Hematopoietic multipotent progenitor cell treated with erythropoietin and hydrocortisone succinate and interleukin-3 and kit ligand, for 8 days (in vitro differentiated cells): Measurements from ENCODE around the gene SOCS1.

Experiments
- DNase-seq: peaks from one replicate; pipeline ENCODE4 v3.0.0-alpha.2; 2015

SOCS1 gene

DNA sequence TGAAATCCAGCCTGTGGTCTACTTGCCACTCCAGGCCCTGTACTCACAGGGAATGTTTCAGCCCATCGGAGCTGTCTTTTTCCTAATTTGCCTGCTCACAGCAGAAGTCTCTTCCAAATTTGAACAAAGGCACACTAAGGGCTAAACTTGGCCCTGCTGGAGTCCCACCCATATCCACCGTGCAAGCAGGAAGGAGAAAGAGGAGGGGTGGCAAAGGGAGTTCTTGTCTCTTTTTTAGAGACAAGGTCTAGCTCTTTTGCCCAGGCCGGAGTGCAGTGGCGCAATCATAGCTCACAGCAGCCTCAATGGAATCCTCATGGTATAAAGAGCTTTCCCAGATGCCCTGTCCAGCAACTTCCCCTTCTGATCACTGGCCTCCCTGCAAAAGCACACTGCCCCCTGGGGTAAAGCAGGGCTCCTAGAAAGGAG, 27.8 kb upstream of the SOCS1 start:
- DNase-seq, result no peak

DNA sequence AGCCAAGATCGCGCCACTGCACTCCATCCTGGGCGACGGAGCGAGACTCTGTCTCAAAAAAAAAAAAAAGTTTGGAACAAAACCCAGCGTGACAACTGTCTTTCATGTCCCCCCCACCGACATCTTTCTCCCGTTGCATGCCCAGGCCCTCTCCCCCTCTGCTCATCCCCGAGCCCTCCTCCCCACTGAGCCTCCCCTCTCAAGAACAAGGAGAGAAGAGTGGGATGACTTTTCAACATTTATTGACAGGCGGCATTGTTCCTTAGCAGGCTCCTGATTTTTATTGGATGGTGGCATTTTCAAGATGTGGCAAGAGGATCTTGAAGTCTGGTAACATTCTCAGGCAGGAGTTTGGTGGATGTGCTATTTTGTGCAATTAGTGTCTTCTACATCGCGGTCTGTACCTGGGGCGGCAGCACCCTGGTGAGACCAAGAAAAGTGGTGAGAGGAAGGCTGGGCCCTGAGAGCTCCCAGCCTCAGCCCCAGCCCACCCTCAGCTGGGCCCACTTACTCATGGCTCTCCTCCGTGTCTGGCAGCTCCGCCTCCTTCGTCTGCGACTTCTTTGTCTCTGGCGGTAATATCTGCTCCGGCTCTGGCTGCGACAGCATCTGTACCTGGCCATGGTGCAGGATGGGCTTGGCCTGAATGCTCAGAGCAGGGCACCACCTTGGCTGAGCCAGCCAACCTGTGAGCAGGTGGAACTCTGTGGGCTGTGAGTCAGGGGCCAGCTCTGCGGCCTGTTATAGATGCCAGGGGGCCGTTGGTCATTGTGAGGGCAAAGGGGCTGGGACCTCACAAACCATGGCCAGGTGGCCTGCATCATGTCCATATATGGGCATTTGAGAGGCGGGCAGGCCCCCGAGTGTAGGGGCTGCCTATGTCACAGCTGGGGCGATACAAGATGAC, 24.9 kb upstream of the SOCS1 start, which contains the start of gene PRM1:
TSS of gene PRM1 (minus strand) at position 715 of the 907 bp plus-strand sequence. CDS start at position 623, 92 bp downstream.
- DNase-seq, result no peak

DNA sequence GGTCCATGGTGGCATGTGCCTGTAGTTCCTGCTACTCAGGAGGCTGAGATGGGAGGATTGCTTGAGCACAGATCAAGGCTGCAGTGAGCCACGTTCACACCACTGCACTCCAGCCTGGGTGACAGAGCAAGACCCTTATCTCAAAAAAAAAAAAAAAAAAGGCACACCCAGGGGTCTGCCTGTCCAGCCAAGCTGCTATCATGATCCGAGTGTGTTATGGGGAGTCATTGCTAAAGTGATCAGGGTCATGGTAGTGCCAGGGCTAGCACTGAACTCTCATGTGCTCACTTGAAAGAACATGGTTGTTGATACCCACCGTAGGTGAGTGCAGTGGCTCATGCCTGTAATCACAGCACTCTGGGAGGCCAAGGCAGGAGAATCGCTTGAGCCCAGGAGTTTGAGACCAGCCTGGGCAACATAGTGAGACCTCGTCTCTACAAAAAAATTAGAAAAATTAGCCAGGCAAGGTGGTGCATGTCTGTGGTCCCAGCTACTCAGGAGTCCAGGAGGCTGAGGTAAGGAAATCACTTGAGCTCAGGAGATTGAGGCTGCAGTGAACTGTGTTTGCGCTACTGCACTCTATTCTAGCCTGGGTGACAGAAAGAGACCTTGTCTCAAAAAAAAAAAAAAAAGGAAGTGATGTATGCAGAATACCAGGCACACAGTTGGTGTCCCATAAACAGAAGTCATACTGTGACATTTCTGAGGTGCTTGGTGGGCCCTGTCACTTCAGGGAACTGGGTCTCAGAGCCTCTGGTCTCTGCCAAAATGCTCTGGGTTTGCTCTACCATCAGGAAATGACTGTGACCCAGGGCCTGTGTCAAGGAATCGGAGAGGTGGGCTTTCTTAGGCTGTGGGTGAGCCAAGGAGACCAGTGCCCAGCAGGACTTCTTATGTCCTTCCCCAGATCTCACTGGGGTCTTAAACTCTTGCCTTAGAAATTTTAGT, 23.0 kb upstream of the SOCS1 start:
- DNase-seq, result no peak

DNA sequence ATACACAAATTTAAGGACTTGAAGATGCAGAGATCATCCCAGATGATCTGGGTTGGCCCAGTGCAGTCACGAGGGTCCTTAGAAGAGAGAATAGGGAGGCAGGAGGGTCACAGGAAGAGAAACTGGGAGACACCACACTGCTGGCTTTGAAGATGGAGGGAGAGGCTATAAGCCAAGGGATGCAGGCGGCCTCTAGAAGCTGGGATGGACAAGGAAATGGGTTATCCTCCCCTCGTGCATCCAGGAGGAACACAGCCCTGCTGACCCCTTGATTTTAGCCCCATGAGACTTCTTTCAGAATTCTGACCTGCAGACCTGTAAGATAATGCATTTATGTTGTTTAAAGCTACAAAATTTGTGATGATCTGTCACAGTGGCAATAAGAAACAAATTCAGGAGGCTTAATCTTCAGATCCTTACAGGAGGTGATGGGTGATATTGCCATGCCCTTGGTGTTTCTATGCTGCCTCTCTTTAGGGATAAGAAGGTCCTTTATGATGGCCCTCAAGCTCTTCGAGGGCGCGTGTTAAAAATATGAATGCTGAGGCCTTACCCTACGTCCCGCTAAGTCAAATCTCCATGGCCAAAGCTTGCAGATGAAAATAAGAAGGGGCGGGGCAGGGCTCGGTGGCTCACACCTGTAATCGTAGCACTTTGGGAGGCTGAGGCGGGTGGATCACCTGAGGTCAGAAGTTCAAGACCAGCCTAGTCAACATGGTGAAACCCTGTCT, 21.8 kb upstream of the SOCS1 start:
- DNase-seq, result no peak

DNA sequence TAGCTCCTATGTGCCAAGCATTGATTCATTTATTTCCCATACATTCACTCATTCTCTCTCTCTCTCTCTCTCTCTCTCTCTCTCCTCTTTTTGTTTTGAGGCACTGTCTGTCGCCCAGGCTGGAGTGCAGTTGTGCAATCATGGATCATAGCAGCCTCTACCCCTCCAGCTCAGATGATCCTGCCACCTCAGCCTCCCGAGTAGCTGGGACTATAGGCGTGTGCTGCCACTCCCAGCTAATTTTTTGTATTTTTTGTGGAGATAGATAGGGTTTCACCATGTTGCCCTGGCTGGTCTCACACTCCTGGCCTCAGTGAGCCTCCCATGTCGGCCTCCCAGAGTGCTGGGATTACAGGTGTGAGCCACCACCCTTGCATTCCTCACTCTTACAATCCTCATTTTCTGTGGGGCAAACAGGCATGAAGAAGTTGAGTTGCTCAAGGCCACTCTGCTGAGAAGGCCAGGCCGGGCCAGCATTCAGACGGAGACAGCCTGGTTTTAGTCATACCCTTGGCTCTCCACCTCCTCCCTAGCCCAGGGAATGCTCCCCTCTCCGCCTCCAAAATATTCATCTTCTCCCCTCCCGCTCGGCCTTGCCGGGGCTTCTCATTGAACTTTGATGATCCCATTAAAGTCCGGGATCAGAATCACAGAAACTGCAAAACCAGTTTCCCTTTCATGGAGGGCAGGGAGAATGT, 21.0 kb upstream of the SOCS1 start:
- DNase-seq, result no peak

DNA sequence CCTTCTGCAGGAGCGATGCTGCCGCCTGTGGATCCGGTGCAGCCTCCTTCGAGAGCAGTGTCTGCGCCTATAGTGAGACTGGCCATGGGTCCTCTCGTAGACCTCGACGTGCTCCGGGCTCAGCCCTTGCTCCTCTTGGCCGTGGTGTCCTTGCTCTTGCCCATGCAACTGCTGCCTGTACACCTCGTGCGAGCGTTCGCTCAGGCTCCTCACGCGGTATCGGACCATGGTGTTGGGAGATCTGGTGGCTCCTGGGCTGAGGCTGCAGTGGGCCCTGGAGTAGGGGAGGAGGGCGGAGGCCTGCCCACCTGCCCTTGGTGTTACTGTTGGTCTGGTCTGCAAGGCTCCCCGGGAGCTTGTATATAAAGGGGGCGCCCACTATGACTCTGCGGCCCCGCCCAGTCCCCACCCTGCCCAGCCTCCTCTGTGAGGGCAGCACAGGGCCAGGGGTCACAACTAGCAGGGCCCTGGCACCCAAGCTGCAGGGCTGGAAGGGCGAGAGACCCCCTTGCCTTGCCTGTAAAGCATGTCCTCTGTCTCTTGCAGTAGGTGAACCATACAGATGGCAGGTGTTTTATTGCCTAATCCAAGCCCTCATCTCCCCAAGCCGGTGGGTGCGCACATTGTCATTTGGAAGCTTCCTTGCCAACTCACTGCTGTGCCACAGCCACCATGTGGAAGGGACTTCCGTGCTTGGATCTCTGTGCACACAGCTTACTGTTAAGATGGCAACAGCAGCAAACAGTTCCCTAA, 20.3 kb upstream of the SOCS1 start, which contains the start of gene PRM2:
TSS of gene PRM2 (minus strand) at position 338 of the 753 bp plus-strand sequence. CDS start at position 228, 110 bp downstream.
- no peak for DNase-seq

DNA sequence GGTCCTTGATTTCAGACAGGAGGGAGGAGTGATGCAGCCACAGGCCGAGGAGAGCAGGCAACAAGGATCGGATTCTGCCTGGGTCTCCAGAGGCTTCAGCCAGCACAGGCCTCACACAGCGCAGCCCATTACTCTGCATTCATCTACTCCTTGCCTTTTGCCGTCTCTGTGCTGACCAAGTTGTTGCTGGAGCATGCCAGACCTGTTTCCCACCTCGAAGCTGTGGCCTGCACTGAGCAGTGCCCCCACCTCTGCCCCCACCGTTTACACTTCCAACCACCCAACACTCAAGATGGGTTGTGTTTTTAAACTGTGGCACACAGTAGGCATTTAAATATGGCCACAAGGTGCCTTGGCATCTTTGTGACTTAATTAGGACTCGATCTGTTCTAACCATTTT, 19.0 kb upstream of the SOCS1 start:
- no peak for DNase-seq

DNA sequence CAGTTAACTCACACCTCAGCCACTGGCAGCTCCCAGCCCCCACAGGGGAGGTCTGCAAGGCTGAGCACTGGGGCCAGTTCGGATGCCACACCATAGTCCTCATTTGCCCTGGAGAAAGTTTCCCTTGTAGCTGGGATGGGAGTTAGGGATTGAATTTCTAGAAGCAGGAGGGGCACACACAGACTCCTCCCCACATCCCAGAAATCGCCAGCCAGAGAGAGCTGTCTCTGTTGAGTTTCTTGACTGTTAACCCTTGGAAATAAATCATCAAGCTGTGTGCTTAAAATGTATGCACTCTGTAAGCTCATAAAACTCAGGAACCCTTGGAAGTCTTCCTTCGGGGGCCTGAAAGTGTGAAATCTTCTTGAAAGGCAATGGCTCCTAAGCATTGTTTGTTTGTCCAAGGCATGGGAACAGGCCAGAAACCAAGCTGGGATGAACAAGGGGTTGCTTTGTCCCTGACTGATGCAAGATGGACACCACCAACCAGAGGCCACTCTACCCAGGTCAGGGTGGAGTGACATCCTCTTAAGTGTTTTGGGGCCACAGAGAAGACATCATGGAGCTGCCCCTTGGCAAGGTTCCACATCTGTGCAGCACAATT, 17.8 kb upstream of the SOCS1 start:
- no peak for DNase-seq

DNA sequence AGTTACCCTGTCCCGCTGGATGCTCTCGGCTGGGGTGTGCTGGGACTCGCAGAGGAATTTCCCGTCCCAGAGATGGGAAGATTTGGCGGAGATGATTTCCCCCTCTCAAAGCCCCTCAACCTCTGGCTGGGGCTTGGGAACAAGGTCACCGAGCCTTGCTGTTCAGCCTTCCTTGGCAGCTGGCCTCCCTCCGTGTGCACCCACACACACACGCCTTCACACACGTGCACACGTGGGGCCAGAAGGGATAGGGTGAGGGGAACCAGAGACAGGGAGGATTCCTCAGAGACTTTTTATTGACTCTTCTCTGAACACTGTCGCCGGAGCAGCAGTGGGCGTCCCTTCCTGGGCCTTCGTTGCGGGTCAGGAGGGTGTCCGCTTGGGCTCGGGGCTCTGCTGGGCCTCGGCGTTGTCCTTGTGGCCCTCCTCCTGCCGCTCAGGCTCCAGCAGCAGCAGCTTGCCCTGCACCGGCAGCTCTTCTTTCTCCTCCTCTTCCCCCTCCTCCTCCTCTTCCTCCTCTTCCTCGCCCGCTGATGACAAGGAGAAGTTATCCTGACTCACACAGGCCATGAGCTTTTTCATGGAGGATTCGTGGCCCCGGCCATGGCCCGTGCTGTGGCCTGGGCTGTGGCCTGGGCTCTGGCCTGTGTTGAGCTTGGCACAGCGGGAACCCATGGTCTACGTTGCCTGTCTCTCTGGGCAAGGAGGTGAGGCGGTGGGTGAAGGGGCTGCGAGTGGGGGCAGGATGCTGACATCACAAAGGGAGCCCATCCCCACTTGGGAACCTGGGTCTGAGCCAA, 17.1 kb upstream of the SOCS1 start, which contains the start of gene PRM3:
TSS of gene PRM3 (minus strand) at position 709 of the 800 bp plus-strand sequence. CDS start at position 675, 34 bp downstream.
- no peak for DNase-seq

DNA sequence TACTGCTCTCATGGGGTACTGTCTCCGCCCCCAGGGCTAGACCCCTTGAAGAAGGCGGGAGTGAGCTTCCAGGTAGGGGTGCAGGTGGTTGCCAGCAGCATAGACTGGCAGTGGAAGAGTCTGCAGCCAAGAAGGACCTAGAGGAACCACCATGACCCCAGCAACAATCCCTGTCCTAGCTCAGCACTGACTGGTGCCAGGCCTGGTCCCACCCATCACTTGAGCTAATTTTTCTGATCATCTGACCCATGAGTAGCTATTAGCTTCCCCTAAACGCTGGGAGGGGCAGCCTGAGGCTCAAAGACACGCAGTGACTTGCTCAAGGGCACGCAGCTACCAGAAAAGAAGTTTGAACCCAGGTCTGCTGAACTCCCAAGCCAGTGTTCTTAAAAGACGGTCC, 16.5 kb upstream of the SOCS1 start:
- no peak for DNase-seq

DNA sequence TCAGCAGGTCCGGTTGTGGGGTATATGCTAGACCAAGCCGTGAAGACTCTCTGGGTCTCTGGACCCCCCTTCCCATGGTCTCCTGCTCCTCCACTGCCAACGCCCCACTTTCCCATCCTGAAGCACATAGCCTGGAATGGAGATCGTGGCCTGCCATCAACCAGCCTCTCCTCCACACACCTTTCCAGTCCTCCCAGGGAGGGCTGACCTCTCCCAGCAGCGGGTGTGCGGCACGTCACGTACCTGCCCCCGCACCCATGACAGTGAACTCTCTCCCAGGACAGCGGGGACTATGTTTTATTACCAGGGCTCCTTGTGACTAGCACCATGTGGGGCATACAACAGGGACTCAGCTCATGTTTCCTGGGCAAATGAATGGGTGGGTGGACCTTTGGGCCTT, 15.6 kb upstream of the SOCS1 start:
- DNase-seq, result no peak

DNA sequence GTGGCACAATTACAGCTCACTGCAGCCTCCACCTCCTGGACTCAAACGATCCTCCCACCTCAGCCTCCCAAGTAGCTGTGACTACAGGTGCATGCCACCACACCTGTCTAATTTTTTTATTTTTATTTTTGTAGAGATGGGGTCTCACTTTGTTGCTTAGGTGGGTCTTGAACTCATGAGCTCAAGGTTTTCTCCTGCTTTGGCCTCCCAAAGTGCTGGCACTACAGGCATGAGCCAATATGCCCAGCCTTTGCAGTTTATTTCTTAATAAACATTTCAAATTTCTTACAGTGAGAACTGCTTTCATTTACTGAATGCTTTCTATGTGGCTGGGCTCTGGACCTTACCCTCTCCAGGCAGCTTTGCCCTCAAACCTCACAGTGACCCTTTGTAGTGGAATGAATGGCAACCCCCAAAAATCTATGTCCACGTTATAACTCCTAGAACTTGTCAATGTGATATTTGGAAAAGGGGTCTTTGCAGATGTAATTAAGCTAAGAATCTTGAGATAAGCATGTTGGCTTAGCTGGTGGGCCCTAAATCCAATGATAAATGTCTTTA, 14.7 kb upstream of the SOCS1 start:
- DNase-seq, result no peak

DNA sequence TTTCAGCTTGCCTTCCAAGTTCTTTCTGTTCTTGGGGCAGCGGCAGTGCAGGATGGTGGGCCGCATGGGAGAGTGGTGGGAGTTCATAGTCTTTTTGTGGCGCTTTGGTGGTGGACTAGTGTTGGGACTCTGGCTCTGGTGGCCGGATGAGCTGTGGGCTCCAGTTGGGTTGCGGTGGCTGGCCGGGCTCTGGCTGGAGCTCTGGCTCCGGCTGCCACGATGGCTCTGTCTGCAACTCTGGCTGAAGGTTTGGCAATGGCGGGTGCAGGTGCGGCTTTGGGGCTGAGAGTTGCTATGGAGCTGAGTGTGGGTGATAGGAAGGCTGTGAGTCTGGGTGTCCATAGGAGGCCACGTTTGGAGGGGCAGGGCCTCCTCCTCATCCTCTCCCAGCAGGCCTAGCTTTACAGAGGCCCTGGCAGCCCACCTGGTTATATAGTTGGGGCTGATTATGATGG, 12.9 kb upstream of the SOCS1 start, which contains the start of gene TNP2:
TSS of gene TNP2 (minus strand) at position 405 of the 455 bp plus-strand sequence. CDS start at position 342, 63 bp downstream.
- DNase-seq, result no peak

DNA sequence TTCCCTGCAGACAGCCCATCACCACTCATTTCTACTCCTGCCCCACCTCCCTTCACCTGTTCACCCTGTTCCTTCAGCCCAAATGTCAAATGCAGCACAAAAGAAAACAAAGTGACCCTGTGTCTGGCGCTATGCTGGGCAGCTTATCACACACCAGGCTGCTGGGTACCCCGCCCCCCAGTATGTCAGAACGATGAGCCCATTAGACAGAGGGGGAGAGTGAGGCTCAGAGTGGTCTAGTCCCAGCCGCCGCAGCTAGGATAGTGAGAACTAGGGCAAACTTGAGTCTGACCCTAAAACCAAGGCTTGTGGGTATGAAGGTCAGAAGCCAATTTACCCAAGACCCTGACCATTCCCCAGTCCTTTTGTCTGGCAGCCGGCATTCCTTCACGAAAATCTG, 9.1 kb upstream of the SOCS1 start:
- no peak for DNase-seq

DNA sequence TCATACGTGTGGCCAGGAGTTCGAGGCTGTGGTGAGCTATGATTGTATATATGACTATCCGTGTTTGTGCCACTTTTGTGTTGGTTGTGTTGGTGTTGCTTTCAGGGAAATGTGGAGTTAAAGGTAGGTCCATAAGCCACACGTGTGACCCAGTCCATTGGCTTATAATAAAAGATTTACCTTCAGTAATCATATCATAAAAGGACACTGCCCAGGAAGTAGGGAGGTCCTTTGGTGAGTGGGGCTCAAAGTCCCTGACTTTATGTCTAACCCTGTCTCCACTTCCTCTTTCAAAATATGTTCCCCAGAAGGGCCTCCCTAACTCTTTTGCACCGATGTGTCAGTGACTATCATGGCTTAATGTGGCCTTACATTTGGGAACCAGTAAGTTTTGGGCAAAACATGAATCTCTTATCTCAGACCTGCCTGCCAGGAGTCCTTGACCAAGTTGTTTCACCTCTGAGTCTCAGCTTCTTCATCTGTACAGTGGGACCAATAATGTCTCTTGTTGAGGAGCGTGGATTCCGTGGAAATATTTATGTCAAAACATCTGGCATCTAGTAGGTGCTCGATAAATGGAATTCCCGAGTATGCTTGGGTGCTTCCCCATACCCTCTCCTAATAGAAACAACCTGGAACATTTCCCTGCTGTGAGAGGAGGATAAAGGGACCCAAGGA, 8.3 kb upstream of the SOCS1 start:
- no peak for DNase-seq

DNA sequence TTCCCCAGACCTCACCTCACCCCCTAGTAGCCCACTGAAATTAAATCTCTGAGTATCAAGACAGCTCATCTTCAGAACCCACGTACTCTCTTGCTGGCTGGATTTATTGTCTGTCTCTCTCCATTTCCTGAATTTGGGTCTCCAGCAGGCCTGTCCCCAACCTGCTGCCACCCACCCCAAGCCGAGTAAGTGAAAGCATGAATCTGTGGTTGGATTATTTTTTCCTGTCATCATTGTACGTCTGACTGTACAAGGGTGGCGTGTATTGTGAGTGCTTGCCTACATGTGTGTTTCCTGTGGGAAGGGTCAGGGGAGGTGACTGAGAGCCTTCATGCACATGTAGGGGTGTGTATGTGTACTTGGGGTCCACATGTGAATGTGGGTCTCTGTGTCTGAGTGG, 7.7 kb upstream of the SOCS1 start:
- DNase-seq, result no peak

DNA sequence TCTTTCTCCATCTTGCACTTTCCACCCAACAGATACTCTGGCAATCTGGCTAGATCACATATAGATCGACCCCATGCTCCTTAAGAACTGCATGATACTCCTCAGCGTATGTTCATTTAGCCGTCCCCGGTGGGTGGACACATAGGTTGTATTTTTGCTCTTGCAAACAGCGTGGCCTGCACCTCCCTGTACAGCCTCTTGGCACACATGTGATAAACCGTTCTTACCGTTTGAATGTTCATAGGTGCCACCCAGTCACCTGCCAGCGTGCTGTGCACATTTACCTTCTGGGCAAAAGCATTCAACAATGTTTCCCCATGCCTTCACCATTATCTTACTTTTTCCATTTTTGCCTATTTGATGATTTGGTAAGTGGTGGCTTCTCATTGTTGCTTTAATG, 6.9 kb upstream of the SOCS1 start:
- DNase-seq, result no peak

DNA sequence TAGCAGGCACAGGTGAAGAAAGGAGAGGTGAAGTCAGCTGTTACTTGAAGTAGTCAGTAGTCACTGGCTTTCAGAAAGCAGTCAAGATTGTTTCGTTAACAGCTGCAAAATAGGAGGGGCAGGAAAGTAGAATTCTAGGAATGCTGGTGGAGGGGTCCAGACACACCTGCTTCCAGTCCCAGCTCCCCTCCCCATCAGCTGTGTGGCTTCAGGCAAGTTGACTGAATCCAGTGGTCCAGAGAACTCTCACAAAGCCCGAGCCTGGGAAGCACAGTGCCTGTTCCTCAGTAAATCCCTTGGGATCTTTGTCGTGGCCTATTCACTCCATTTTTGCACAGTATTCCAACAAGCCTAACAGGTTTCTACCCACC, 4.6 kb upstream of the SOCS1 start:
- no peak for DNase-seq
